K562 (cell line): ENCODE data around the gene CSTPP1. TPM values are rescaled to one million over a fixed set of nuclear protein-coding genes. Genes with fewer than 3 reads are reported as not detected.

ENCODE experiments used
- CEBPG ChIP-seq, 3 experiments: fragments of 200-800 bp in 1 of 3; sonication (Bioruptor generic) in 1 of 3; sonication (generic) in 1 of 3; formaldehyde crosslinking in 1 of 3; IDR thresholded peaks in 2 of 3; conservative IDR thresholded peaks in 1 of 3; 2 replicates each; pipeline versions ENCODE4 v1.6.1 to v1.8.0; 2016 to 2022; ENCODE audit warnings: missing compliant biosample characterization in 2 of 3, missing genetic modification characterization in 2 of 3, mild to moderate bottlenecking in 1 of 3, missing genetic modification reagents in 1 of 3
- GATA2 ChIP-seq: sonication (generic); formaldehyde crosslinking; IDR thresholded peaks from 2 replicates; pipeline ENCODE4 v1.4.0; 2020; ENCODE audit warnings: mild to moderate bottlenecking, missing genetic modification reagents
- MTF1 ChIP-seq: fragments of 250-450 bp; sonication (Bioruptor Pico); IDR thresholded peaks from 2 replicates; pipeline ENCODE4 v1.9.0; 2021; ENCODE audit warnings: moderate library complexity, mild to moderate bottlenecking, inconsistent platforms, borderline replicate concordance
- ZNF165 ChIP-seq: fragments of 250-450 bp; sonication (Bioruptor Pico); IDR thresholded peaks from 2 replicates; pipeline ENCODE4 v1.4.0; 2020; ENCODE audit warnings: borderline replicate concordance
- ZNF830 ChIP-seq: fragments of 250-450 bp; sonication (Bioruptor Pico); IDR thresholded peaks from 2 replicates; pipeline ENCODE4 v1.5.0; 2021; ENCODE audit warnings: mild to moderate bottlenecking
- ZSCAN29 ChIP-seq: fragments of 450-650 bp; IDR thresholded peaks from 2 replicates; pipeline ENCODE4 v1.6.1; 2017
- polyA plus RNA-seq, 8 experiments: library from polyadenylated mRNA; depleted of rRNA in 4 of 8; stranded (reverse) in 5 of 8; unstranded in 3 of 8; fragments of >200 nt; fragmentation: Nextera tagmentation in 2 of 8; fragmentation: Illumina TruSeq in 1 of 8; extraction: Ambion mirVana in 2 of 8; extraction: Trizol in 1 of 8; gene quantifications; 2 replicates each; pipeline versions ENCODE4 v1.2.1 to v1.2.3, GENCODE V29; 2011 to 2014; ENCODE audit warnings: inconsistent platforms in 1 of 8, missing spikeins in 1 of 8
- total RNA-seq, 7 experiments: library from RNA; depleted of rRNA in 6 of 7; stranded (reverse); fragments of >200 nt in 6 of 7; fragmentation: Illumina TruSeq in 2 of 7; extraction: Trizol in 2 of 7; gene quantifications; 2 replicates each; pipeline versions ENCODE4 v1.2.1 to v1.2.3, GENCODE V29; 2011 to 2021; ENCODE audit warnings: low replicate concordance in 1 of 7
- TF ChIP-seq, protein P1 (sequence below): fragments of 450-650 bp; conservative IDR thresholded peaks from 2 replicates; pipeline ENCODE4 v1.6.1; 2016; ENCODE audit warnings: missing genetic modification characterization, low read depth, mild to moderate bottlenecking, missing compliant biosample characterization, moderate library complexity
- TF ChIP-seq, protein P2 (sequence below): fragments of 450-650 bp; IDR thresholded peaks from 2 replicates; pipeline ENCODE4 v1.6.1; 2016; ENCODE audit warnings: mild to moderate bottlenecking, moderate library complexity

The CSTPP1 gene
- total and polyA plus RNA-seq, 9 of the 15 experiments (the other 6 are each of a cell fraction or from before 2014, with no cell fraction given) = 6.5 to 17.8 (median 9.2) TPM

DNA sequence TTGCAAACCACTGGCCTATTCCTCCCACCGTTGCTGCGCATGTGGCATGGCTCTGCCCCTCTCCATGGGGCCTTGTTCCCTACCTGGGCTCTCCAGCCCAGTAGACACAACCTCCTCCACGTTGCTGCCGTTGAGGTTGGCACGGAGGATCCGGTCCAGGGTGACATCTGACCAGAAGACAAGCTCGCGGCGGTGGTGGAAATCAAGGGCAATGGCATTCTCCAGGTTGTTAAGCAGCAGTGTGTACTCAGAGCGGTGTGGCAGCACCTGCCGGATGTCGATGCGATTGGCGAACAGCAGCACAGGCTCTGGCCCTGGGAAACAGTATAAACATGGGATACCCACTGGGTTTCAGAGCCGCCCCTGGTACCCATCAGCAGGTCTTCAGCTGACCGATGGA lies 42.1 kb upstream of the CSTPP1 start (continued):
- TF ChIP-seq, protein P1, sequence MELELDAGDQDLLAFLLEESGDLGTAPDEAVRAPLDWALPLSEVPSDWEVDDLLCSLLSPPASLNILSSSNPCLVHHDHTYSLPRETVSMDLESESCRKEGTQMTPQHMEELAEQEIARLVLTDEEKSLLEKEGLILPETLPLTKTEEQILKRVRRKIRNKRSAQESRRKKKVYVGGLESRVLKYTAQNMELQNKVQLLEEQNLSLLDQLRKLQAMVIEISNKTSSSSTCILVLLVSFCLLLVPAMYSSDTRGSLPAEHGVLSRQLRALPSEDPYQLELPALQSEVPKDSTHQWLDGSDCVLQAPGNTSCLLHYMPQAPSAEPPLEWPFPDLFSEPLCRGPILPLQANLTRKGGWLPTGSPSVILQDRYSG = no peak
- TF ChIP-seq, protein P2, sequence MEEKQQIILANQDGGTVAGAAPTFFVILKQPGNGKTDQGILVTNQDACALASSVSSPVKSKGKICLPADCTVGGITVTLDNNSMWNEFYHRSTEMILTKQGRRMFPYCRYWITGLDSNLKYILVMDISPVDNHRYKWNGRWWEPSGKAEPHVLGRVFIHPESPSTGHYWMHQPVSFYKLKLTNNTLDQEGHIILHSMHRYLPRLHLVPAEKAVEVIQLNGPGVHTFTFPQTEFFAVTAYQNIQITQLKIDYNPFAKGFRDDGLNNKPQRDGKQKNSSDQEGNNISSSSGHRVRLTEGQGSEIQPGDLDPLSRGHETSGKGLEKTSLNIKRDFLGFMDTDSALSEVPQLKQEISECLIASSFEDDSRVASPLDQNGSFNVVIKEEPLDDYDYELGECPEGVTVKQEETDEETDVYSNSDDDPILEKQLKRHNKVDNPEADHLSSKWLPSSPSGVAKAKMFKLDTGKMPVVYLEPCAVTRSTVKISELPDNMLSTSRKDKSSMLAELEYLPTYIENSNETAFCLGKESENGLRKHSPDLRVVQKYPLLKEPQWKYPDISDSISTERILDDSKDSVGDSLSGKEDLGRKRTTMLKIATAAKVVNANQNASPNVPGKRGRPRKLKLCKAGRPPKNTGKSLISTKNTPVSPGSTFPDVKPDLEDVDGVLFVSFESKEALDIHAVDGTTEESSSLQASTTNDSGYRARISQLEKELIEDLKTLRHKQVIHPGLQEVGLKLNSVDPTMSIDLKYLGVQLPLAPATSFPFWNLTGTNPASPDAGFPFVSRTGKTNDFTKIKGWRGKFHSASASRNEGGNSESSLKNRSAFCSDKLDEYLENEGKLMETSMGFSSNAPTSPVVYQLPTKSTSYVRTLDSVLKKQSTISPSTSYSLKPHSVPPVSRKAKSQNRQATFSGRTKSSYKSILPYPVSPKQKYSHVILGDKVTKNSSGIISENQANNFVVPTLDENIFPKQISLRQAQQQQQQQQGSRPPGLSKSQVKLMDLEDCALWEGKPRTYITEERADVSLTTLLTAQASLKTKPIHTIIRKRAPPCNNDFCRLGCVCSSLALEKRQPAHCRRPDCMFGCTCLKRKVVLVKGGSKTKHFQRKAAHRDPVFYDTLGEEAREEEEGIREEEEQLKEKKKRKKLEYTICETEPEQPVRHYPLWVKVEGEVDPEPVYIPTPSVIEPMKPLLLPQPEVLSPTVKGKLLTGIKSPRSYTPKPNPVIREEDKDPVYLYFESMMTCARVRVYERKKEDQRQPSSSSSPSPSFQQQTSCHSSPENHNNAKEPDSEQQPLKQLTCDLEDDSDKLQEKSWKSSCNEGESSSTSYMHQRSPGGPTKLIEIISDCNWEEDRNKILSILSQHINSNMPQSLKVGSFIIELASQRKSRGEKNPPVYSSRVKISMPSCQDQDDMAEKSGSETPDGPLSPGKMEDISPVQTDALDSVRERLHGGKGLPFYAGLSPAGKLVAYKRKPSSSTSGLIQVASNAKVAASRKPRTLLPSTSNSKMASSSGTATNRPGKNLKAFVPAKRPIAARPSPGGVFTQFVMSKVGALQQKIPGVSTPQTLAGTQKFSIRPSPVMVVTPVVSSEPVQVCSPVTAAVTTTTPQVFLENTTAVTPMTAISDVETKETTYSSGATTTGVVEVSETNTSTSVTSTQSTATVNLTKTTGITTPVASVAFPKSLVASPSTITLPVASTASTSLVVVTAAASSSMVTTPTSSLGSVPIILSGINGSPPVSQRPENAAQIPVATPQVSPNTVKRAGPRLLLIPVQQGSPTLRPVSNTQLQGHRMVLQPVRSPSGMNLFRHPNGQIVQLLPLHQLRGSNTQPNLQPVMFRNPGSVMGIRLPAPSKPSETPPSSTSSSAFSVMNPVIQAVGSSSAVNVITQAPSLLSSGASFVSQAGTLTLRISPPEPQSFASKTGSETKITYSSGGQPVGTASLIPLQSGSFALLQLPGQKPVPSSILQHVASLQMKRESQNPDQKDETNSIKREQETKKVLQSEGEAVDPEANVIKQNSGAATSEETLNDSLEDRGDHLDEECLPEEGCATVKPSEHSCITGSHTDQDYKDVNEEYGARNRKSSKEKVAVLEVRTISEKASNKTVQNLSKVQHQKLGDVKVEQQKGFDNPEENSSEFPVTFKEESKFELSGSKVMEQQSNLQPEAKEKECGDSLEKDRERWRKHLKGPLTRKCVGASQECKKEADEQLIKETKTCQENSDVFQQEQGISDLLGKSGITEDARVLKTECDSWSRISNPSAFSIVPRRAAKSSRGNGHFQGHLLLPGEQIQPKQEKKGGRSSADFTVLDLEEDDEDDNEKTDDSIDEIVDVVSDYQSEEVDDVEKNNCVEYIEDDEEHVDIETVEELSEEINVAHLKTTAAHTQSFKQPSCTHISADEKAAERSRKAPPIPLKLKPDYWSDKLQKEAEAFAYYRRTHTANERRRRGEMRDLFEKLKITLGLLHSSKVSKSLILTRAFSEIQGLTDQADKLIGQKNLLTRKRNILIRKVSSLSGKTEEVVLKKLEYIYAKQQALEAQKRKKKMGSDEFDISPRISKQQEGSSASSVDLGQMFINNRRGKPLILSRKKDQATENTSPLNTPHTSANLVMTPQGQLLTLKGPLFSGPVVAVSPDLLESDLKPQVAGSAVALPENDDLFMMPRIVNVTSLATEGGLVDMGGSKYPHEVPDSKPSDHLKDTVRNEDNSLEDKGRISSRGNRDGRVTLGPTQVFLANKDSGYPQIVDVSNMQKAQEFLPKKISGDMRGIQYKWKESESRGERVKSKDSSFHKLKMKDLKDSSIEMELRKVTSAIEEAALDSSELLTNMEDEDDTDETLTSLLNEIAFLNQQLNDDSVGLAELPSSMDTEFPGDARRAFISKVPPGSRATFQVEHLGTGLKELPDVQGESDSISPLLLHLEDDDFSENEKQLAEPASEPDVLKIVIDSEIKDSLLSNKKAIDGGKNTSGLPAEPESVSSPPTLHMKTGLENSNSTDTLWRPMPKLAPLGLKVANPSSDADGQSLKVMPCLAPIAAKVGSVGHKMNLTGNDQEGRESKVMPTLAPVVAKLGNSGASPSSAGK = no peak
- TF ChIP-seq ZSCAN29 (no peak), ZNF830 (CRISPR knock-in tag) (no peak), MTF1 (CRISPR knock-in tag) (no peak), ZNF165 (CRISPR knock-in tag) (no peak), GATA2 (CRISPR knock-in tag) (no peak), CEBPG (CRISPR knock-in tag; IDR thresholded peaks at IDR 0.05) (no peak), CEBPG (tag; conservative IDR thresholded peaks at IDR 0.05 in 1 of 2, IDR thresholded peaks at IDR 0.05 in 1 of 2) (no peak)
